Activated T-cell treated with anti-CD3 and anti-CD28 coated beads for 48 hours (primary cell): ENCODE data around the gene LAYN.

ENCODE experiments used
- DNase-seq: peaks from one replicate; pipeline ENCODE4 v3.0.0-alpha.2; 2020; ENCODE audit warnings: low read depth

Gene LAYN

GRCh38 chr11:111540114-111540936, at the start of gene LAYN:
LAYN (plus strand) TSS chr11:111540720; CDS start chr11:111540844, 124 bp downstream.
- DNase-seq, result peak; percentile 33

- DNase-seq, result no peak
These were observed 46.5 kb upstream of the LAYN start for GRCh38 chr11:111494040-111494439.

GRCh38 chr11:111499483-111499882, 41.0 kb upstream of the LAYN start:
- no peak for DNase-seq

- no peak for DNase-seq
These were observed 40.0 kb upstream of the LAYN start for GRCh38 chr11:111500481-111500880.

GRCh38 chr11:111502611-111503010, 37.9 kb upstream of the LAYN start:
- DNase-seq, result no peak

- no peak for DNase-seq
These were observed 30.2 kb upstream of the LAYN start for GRCh38 chr11:111510311-111510710.

- DNase-seq, result no peak
These were observed 28.0 kb upstream of the LAYN start, which contains the start of gene BTG4 for GRCh38 chr11:111512296-111513239. BTG4 (minus strand) TSS chr11:111512386; CDS start chr11:111498776, 13,610 bp downstream.

GRCh38 chr11:111513240-111513605, 27.3 kb upstream of the LAYN start:
- no peak for DNase-seq

GRCh38 chr11:111514216-111515031, 26.1 kb upstream of the LAYN start, which contains the start of gene HOATZ:
HOATZ (plus strand) TSS chr11:111514778; CDS start chr11:111514785, 7 bp downstream.
- DNase-seq, result peak; percentile 9

GRCh38 chr11:111515591-111515990, 24.9 kb upstream of the LAYN start:
- no peak for DNase-seq

- DNase-seq, result no peak
These were observed 21.9 kb upstream of the LAYN start for GRCh38 chr11:111518668-111519067.

- DNase-seq, result no peak
These were observed 20.0 kb upstream of the LAYN start for GRCh38 chr11:111520560-111520959.

- DNase-seq, result no peak
These were observed 19.4 kb upstream of the LAYN start for GRCh38 chr11:111521135-111521534.

- no peak for DNase-seq
These were observed 18.1 kb upstream of the LAYN start for GRCh38 chr11:111522426-111522825.

- no peak for DNase-seq
These were observed 17.2 kb upstream of the LAYN start for GRCh38 chr11:111523343-111523742.

- no peak for DNase-seq
These were observed 16.5 kb upstream of the LAYN start for GRCh38 chr11:111524056-111524455.

- DNase-seq, result no peak
These were observed 15.1 kb upstream of the LAYN start for GRCh38 chr11:111525456-111525855.

GRCh38 chr11:111526501-111526900, 14.0 kb upstream of the LAYN start:
- DNase-seq, result no peak

- DNase-seq, result no peak
These were observed 13.2 kb upstream of the LAYN start for GRCh38 chr11:111527279-111527678.

- no peak for DNase-seq
These were observed 12.0 kb upstream of the LAYN start for GRCh38 chr11:111528557-111528956.

GRCh38 chr11:111530091-111530490, 10.4 kb upstream of the LAYN start:
- no peak for DNase-seq

- DNase-seq, result no peak
These were observed 9.4 kb upstream of the LAYN start for GRCh38 chr11:111531136-111531535.
